GM19468 (cell line): ENCODE measurements around the gene LYSMD1.
A peak's percentile ranks its signal among the peaks of the same experiment; 100 is the strongest.

Source experiments
- ATAC-seq: cut with Tn5 transposase; IDR thresholded peaks from one replicate; pipeline ENCODE4 v1.9.1; 2021; ENCODE audit warnings: mild to moderate bottlenecking, moderate library complexity, moderate number of reproducible peaks; ENCODE audit not compliant: unreplicated experiment; ENCODE audit errors: extremely low read depth

Gene LYSMD1

DNA sequence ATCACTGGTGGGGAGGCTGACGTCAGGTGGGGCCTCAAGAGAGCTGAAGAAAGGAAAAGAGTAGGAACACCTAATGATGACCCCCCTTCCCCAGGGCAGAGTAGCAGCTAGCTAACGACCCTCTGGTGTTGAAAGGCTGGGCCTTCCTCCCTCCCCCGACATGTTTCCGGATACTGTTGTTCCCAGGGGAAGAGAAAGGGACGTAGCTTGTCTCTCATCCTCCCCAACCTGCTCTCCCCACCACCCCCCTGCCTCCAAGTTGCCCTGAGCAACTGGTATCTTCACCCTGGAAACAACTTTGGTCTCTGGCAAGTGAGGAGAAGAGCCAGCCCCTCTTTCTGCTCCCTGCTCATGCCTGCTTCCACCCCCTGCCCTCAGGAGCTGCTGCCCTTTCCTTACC, 21.7 kb downstream of the LYSMD1 start:
- no peak for ATAC-seq

- no peak for ATAC-seq
These were observed 22.7 kb downstream of the LYSMD1 start for GRCh38 chr1:151143057-151143435.

- no peak for ATAC-seq
These were observed 23.2 kb downstream of the LYSMD1 start for GRCh38 chr1:151142411-151143056.

GRCh38 chr1:151137789-151138188, 27.9 kb downstream of the LYSMD1 start:
- no peak for ATAC-seq

- ATAC-seq, result no peak
These were observed 30.0 kb downstream of the LYSMD1 start for GRCh38 chr1:151135433-151136385.

GRCh38 chr1:151134991-151135390, 30.7 kb downstream of the LYSMD1 start:
- ATAC-seq, result no peak

- ATAC-seq, result no peak
These were observed 31.3 kb downstream of the LYSMD1 start for GRCh38 chr1:151134396-151134795.

DNA sequence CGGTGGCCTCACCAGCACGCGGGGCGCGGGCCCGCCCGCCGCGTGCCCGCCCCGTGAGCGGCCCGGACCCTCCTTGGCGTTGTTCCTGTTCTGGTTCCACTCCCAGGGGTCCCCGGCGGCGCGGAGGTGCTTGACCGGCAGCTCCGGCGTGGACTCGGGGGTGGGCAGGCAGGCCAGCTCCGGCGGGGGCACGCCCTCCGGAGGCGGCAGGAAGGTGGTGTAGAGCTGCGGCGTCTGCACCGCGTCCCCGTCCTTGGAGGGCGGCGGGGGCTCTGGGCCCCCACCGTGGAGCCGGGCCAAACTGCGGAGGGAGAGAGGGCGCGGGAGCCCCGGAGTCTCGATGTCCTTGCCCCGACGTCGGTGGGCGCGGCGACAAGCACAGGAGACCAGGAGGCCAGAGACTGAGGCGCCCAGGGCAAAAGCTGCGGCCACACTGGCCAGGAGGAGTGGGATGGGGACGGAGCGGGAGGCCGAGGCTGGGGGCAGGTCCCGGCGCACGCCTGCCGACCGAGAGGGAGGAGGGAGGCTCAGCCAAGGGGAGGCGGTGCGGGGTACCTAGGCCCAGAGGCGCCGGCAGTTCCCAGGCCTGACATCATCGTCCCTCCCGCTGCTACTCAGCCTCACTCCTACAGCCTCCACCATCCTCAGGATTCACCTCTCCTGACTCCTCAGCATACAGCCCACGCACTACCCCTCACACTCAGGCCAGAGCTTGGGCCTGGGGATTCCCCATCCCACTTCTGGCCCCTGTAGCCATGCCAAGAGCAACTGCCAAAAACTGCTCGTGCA, 32.5 kb downstream of the LYSMD1 start:
- ATAC-seq, result no peak

DNA sequence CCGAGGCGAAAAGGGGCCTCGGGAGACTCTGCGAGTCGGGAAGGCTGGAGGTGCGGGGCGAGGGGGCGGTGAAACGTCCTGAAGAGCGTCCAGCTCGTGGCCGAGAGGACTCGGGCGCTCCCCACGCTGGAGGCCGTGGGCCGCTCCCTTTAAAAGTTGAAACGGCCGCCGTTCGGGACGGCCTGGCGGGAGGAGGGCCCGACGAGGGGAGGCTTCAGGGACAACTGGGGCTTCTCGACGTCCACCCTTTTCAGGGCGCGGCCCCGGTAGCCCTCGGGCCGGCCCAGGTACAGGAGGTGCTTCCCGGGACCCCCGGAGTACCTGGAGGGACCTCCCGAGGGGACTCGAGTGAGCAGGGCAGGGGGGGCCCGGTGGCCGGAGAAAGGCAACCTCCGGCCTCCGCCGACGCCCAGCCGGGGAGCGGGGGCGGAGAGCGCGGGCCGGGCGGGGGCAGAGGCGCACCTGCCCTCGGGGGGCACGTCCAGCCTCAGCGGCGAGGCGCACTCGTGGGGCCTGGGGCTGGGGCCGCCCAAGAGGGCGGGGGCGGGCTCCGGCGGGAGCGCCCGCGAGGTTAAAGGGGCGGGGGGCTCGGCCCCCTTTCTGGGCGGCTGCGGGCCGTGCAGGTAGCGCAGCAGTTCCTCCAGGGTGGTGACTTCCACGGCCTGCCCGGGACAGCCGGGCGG, 33.2 kb downstream of the LYSMD1 start:
- ATAC-seq, result no peak

GRCh38 chr1:151131701-151132334, 33.9 kb downstream of the LYSMD1 start:
- no peak for ATAC-seq

- peak; percentile 46 for ATAC-seq
These were observed 34.6 kb downstream of the LYSMD1 start for GRCh38 chr1:151130987-151131586.

DNA sequence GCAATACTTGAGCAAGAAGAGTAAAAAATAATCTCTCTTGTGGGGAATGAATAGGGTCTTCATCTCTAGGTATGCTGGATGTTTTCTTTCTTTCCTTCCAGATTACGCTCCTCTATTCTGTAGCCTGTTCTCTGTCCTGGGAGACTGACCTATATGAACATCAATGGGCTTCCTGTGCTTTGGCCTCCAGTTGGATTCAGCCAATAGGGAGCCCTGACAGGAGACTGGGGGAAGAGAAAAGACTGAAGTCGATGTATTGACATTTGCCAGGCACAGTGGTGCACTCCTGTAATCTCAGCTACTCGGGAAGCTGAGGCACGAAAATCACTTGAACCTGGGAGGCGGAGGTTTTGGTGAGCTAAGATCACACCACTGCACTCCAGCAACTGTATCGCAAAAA, 36.9 kb downstream of the LYSMD1 start:
- ATAC-seq, result no peak

DNA sequence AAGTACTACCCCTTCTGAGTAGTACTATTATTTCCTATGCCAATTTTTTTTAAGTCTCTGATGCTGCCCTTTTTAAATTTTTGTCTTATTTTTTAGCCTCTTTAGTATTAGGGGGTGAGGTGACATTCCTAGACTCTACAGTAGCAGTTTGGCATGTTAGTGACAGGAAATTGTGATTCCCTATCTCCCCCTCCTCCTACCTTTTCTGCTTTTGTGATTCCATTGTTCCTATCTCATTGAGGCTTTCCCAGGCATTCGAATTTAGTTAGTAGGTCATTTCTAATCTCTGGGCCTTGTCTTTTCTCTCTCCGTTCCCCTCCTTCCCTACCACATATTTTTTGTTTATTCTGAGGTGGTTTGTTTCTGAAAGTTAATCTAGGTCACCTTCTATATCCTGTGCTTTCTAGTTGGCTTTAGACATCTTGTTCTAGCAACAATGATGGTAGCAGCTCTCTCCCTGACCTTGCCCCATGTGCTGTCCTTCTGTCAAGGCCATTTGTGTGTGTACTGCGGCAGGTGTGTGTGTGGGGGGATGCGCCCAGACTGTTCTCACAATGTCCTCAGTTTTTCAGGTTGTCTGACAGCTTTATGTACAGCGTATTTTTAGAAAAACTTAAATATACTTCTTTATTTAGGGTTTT, 40.8 kb downstream of the LYSMD1 start:
- no peak for ATAC-seq

DNA sequence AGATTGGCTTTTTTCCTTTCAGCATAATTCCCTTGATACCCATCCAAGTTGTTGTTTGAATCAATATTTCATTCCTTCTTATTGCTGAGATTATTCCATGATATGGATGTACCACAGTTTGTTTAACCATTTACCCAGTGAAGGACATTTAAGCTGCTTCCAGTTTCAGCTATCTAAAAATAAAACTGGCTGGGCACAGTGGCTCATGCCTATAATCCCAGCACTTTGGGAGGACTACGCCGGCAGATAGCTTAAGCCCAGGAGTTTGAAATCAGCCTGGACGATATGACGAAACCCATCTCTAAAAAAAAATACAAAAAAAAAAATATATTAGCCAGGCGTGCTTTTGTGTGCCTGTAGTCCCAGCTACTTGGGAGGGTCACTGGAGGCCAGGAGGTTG, 51.8 kb downstream of the LYSMD1 start:
- ATAC-seq, result no peak
